Activated T-cell treated with anti-CD3 and anti-CD28 coated beads, Interleukin-2, amount 50 U/mL, for 4 hours (primary cell): ENCODE measurements around the gene TAB2. TPM values are rescaled to one million over a fixed set of nuclear protein-coding genes. Genes with fewer than 3 reads are reported as not detected.

Experiments
- ATAC-seq, 2 donors: fragments of 200-7000 bp; cut with Tn5 transposase; one replicate each; pipeline ENCODE4 v1.10.0; 2021
- DNase-seq: peaks from one replicate; pipeline ENCODE4 v3.0.0-alpha.2; 2020
- H3K27me3 Mint-ChIP-seq: one replicate; pipeline ENCODE4 v1.8.0; 2021; ENCODE audit warnings: low read depth, mixed read lengths
- H3K36me3 Mint-ChIP-seq: one replicate; pipeline ENCODE4 v1.8.0; 2022; ENCODE audit warnings: mixed read lengths; ENCODE audit not compliant: insufficient read depth
- H3K4me1 Mint-ChIP-seq: one replicate; pipeline ENCODE4 v1.8.0; 2021; ENCODE audit warnings: low read depth, mixed read lengths
- H3K4me3 Mint-ChIP-seq: one replicate; pipeline ENCODE4 v1.8.0; 2021; ENCODE audit warnings: mild to moderate bottlenecking, moderate library complexity, mixed read lengths
- H3K9me3 Mint-ChIP-seq: one replicate; pipeline ENCODE4 v1.8.0; 2021; ENCODE audit warnings: mixed read lengths
- total RNA-seq, 3 donors: library from RNA; stranded (reverse); gene quantifications; one replicate each; pipeline ENCODE4 v1.2.1, GENCODE V29; 2021

The TAB2 gene
- total RNA-seq, 3 donors from 2014 or later, result 69.7 to 84.9 (median 77.4) TPM

DNA sequence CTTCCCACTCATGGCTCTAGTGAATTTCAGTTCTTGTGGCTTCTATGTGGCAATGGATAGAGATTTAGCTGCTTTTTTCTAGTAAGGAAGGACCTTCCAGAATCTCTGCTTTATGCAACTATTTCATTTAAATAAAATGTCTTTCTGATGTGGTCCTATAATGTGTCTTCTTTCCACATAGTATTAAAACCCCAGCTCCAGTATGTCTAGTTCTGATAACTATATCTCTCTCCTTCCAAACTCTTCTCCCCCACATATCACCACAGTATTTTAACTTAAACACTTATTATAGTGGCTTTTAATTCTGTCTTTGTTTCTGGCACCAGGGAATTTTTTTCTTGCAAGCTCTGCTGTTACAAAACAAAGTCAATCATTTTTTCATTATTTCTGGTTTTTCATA lies 41.9 kb downstream of the TAB2 start:
- peaks cover 80% of the 10 kb centered on the region for H3K4me1 Mint-ChIP-seq
- H3K36me3 Mint-ChIP-seq, result peaks cover 31% of the 10 kb centered on the region
- DNase-seq (no peak), ATAC-seq (no peak)
- no peak overlapping the region for H3K4me3 Mint-ChIP-seq
- peaks cover 11% of the 10 kb centered on the region for H3K9me3 Mint-ChIP-seq
- no peaks in the 10 kb centered on the region for H3K27me3 Mint-ChIP-seq

DNA sequence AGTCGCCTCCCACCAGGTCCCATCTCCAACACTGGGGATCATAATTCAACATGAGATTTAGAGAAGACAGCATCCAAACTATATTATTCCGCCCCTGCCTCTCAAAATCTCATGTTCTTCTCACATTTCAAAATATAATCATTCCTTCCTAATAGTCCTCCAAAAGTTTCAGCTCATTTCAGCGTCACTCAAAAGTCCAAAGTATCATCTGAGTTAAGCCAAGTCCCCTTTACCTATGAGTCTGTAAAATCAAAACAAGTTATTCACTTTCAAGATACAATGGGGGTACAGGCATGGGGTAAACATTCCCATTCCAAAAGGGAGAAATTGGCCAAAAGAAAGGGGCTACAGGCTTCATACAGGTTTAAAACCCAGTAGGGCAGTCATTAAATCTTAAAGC lies 43.0 kb downstream of the TAB2 start:
- peaks cover 31% of the 10 kb centered on the region for H3K36me3 Mint-ChIP-seq
- peaks cover 11% of the 10 kb centered on the region for H3K9me3 Mint-ChIP-seq
- DNase-seq (no peak), ATAC-seq (no peak)
- peaks cover 77% of the 10 kb centered on the region for H3K4me1 Mint-ChIP-seq
- H3K4me3 Mint-ChIP-seq, result no peak overlapping the region
- no peaks in the 10 kb centered on the region for H3K27me3 Mint-ChIP-seq

DNA sequence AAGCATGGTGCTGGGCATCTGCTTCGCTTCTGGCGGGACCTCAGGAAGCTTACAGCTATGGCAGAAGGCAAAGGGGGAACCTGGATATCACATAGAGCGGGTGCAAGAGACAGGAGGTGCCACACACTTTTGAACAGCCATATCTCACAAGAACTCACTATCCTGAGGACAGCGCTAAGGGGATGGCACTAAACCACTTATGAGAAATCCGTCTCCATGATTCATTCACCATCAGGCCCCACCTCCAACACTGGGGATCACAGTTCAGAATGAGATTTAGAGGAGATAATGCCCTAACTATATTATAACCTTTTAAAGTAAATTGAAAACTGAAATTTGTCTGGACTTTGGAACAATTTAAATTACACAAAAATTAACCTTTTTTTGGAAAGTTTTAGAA lies 44.8 kb downstream of the TAB2 start:
- DNase-seq, result no peak
- H3K4me1 Mint-ChIP-seq, result peaks cover 66% of the 10 kb centered on the region
- peaks cover 31% of the 10 kb centered on the region for H3K36me3 Mint-ChIP-seq
- peak; percentile 66 to 68 for ATAC-seq
- H3K27me3 Mint-ChIP-seq, result no peaks in the 10 kb centered on the region
- H3K4me3 Mint-ChIP-seq, result no peak overlapping the region
- peaks cover 11% of the 10 kb centered on the region for H3K9me3 Mint-ChIP-seq

DNA sequence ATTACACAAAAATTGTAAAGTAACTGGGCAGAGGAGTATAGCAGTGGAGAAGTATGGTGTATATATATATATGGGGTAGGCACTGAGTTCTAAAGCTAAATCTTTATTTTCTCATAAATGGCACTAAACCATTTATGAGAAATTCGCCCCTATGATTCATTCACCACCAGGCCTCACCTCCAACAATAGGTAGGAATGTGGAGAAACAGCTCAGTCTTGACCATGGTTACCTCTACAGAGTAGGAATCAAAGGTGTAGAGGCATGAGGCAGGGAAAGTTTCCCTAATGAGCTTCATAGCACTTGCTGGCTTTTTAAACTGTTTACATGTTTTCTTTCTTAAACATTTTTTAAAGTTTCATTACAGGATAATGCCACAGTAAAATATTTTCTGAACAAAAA lies 45.6 kb downstream of the TAB2 start:
- Mint-ChIP-seq H3K9me3 (peaks cover 11% of the 10 kb centered on the region), H3K4me1 (peaks cover 59% of the 10 kb centered on the region), H3K4me3 (no peak overlapping the region), H3K36me3 (peaks cover 31% of the 10 kb centered on the region), H3K27me3 (no peaks in the 10 kb centered on the region)
- DNase-seq, result no peak
- peak in 1 of 2 donors; percentile 41 for ATAC-seq

DNA sequence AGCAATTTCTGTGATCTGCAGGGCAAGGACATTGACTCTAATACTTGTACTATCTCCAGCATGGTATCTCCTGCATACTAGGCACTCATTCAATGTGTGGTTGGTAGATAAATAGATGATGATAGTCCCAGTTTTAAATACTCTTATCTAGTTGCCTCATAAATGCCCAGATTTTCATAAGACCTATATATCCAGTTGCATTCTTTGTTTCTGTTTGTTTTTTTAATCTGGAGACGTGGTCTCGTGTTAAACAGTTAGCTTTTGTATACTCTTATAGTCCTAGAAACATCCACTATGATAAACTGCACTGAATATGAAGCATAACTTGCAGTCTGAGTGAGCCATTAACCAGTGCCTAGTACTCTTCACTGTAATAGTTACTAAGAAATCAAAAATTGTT lies 47.0 kb downstream of the TAB2 start:
- H3K36me3 Mint-ChIP-seq, result peaks cover 26% of the 10 kb centered on the region
- ATAC-seq (no peak), DNase-seq (no peak)
- no peak overlapping the region for H3K4me3 Mint-ChIP-seq
- H3K4me1 Mint-ChIP-seq, result peaks cover 45% of the 10 kb centered on the region
- H3K9me3 Mint-ChIP-seq, result peaks cover 11% of the 10 kb centered on the region
- no peaks in the 10 kb centered on the region for H3K27me3 Mint-ChIP-seq

DNA sequence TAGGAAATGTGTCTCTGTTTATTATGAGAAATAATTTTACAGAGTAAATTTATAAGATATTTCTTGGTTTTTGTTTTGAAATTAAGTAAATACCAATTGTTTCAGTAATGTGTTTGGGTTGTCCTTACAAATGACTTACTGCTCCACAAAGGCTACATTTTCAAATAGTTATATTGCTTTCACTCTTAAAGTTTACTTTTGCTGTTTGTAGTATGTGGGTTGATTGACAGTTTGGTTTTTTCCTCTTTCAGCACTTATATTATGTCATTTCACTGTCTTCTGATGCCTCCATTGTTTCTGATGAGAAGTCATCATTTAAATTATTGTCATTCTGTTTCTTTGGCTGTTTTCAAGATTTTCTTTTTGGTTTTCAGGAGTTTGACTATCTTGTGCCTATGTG lies 47.7 kb downstream of the TAB2 start:
- DNase-seq, result no peak
- H3K36me3 Mint-ChIP-seq, result peaks cover 26% of the 10 kb centered on the region
- no peak for ATAC-seq
- no peaks in the 10 kb centered on the region for H3K27me3 Mint-ChIP-seq
- H3K4me1 Mint-ChIP-seq, result peaks cover 45% of the 10 kb centered on the region
- H3K4me3 Mint-ChIP-seq, result peak overlapping the region; percentile 53
- H3K9me3 Mint-ChIP-seq, result peaks cover 9% of the 10 kb centered on the region

DNA sequence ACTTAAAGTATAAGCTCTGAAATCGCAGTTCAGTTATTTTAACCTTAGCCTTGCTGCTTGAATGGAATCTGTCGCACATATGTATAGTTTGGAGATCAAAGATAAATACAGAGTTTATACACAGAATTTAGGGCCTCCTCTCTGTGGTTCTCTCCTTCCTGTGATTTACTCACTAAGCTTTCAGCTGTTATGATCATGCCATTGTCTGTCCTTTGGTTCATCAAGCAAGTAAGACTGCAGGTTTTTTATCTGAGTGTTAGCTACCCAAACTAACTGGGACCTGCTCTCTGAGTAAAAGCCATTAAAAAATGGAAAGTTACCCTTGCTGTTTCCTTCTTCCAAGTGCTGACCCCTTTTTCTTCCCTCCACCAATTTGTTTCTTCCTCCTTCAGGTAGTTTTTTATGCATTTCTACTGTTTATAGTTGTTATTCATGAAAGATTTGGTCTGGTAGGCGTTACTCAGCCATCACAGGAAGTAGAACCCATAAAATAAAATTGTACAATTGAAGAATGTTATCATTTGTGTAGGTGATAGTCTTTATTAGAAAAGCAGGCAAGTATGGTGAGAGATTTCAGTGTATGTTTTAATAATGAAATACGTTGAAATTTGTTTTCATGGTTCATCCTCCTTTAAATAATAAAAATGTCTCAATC lies 48.9 kb downstream of the TAB2 start:
- Mint-ChIP-seq H3K9me3 (peaks cover 8% of the 10 kb centered on the region), H3K4me3 (no peak overlapping the region), H3K36me3 (peaks cover 27% of the 10 kb centered on the region), H3K4me1 (peaks cover 47% of the 10 kb centered on the region), H3K27me3 (no peaks in the 10 kb centered on the region)
- ATAC-seq (peak; percentile 46 to 59), DNase-seq (no peak)

DNA sequence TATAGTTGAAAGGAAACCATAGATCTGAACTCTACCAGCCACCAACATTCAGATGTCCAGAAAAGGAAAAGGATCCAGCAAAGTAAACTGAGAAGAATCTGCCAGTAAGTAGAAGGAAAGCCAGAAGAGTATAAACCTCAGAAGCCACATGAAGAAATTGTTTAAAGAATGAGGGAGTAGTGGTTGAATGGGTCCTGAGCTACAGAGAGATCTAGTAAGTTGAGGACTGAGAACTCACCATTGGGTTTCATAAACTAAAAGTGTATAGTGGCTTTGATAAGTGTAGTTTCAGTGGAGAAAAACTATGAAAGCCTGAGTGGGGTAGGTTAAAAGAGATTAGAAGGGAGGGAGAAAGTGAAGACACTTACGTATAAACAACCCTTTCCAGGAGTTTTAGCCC lies 50.6 kb downstream of the TAB2 start:
- Mint-ChIP-seq H3K4me1 (peaks cover 44% of the 10 kb centered on the region), H3K9me3 (no peaks in the 10 kb centered on the region), H3K4me3 (no peak overlapping the region), H3K27me3 (no peaks in the 10 kb centered on the region), H3K36me3 (peaks cover 23% of the 10 kb centered on the region)
- no peak for DNase-seq
- peak; percentile 53 to 62 for ATAC-seq

DNA sequence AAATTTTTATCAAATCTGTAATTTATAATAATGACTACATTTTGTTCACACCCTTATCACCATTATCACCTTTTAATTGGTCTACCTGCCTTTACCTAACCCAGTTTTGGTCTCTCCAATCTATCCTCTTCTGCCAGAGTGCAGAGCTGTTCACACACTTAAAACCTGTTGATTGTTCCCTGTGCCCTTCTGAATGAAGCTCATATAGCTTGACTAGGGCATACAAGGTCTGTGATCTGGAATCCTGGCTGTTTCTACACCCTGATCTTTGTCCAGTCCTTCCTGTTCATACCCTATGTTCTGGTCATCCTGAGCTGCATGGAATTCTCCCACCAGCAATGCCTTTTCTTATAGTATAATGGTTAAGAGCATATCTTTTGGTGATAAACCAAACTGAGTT lies 53.6 kb downstream of the TAB2 start:
- ATAC-seq (no peak), DNase-seq (no peak)
- Mint-ChIP-seq H3K9me3 (no peaks in the 10 kb centered on the region), H3K36me3 (peaks cover 36% of the 10 kb centered on the region), H3K27me3 (no peaks in the 10 kb centered on the region), H3K4me3 (no peak overlapping the region), H3K4me1 (peaks cover 54% of the 10 kb centered on the region)

DNA sequence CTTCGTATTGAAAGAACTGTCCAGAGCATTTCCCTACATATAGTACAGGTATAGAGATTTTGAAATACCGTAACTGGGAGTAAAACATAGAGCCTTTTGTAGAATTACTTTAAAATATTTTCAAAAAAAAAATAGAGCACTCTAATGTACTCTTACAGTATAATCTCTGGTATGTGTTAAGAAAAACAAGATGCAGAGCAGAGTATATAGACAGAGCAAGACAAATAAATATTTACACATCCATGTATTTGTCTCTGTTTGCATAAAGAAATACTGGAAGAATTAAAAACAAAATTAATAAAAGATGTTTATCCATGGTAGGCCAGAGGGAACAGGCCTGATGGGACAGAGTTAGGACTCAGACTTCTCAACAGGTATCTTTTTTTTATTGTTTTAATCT lies 54.5 kb downstream of the TAB2 start:
- DNase-seq, result no peak
- peaks cover 61% of the 10 kb centered on the region for H3K4me1 Mint-ChIP-seq
- no peaks in the 10 kb centered on the region for H3K27me3 Mint-ChIP-seq
- H3K4me3 Mint-ChIP-seq, result no peak overlapping the region
- H3K36me3 Mint-ChIP-seq, result peaks cover 42% of the 10 kb centered on the region
- ATAC-seq, result no peak
- no peaks in the 10 kb centered on the region for H3K9me3 Mint-ChIP-seq

DNA sequence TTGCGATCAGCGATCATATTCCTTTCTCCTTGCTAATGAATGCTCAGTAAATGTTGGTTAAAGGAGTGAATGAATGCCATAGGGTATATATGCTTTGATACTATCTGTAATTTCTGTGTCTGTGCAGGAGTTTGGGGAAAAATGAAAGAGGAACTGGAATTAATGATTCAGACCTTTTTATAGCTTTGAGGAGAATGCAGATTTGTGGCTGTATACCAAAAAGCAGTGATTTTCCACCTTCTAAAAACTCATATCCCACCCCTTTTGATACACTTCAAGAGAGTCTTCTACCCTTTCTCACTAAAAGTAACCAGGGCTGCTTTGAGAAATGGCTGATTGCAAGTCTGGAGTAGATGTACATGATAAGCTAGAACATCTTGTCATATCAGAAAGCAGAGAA lies 56.0 kb downstream of the TAB2 start:
- Mint-ChIP-seq H3K27me3 (no peaks in the 10 kb centered on the region), H3K4me1 (peaks cover 67% of the 10 kb centered on the region), H3K9me3 (no peaks in the 10 kb centered on the region), H3K36me3 (peaks cover 49% of the 10 kb centered on the region), H3K4me3 (no peak overlapping the region)
- DNase-seq (no peak), ATAC-seq (no peak)

DNA sequence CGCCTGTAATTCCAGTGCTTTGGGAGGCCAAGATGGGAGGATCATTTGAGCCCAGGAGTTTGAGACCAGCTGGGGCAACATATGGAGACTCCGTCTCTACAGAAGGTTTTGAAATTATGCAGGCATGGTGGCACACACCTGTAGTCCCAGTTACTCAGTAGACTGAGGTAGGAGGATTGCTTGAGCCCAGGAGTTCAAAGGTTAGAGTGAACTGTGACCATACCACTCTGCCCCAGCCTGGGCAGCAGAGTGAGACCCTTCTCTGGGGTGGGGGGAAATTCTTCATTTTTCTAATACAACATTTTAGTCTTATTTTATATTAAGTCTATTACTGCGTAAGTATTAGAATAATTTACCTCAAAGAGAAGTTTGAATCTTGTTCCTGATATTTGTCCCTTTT lies 62.5 kb downstream of the TAB2 start:
- DNase-seq, result no peak
- Mint-ChIP-seq H3K27me3 (no peaks in the 10 kb centered on the region), H3K9me3 (no peaks in the 10 kb centered on the region), H3K4me1 (peaks cover 64% of the 10 kb centered on the region), H3K4me3 (no peak overlapping the region), H3K36me3 (peaks cover 60% of the 10 kb centered on the region)
- no peak for ATAC-seq

DNA sequence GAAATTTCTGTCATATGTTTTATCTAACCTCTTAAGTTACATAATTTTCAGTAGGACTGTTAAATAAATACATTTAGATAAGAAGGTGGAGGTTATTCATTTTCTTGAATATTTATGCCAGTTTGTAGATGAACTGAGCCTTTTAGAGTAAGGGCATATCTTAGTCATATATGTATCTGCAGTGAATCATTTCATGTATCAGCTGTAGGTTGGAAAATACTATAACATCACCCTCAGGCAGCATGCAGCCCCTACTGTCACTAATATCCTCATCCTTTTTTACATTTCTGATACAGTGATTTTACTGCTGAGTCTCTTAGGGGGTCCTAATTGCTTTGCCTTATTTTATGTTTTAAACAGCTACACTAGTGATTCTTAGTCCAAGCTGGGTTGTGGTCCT lies 63.0 kb downstream of the TAB2 start:
- ATAC-seq (peak; percentile 97 to 98), DNase-seq (no peak)
- Mint-ChIP-seq H3K36me3 (peaks cover 60% of the 10 kb centered on the region), H3K9me3 (no peaks in the 10 kb centered on the region), H3K4me1 (peaks cover 62% of the 10 kb centered on the region), H3K4me3 (no peak overlapping the region), H3K27me3 (no peaks in the 10 kb centered on the region)

DNA sequence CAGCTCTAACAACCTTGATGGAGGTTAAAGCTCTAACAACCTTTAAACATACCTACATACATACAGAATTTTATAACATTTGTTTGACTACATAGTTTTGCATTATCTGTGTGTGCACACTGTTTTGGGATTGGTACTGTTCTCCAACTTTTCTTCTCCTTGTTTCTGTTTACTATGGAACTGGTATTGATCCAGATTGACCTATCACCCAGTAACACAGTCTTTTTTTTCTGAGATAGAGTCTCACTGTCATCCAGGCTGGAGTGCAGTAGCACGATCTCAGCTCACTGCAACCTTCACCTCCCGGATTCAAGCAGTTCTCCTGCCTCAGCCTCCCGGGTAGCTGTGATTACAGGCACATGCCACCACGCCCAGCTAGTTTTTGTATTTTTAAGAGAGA lies 65.9 kb downstream of the TAB2 start:
- no peak for ATAC-seq
- no peak for DNase-seq
- H3K4me1 Mint-ChIP-seq, result peaks cover 60% of the 10 kb centered on the region

DNA sequence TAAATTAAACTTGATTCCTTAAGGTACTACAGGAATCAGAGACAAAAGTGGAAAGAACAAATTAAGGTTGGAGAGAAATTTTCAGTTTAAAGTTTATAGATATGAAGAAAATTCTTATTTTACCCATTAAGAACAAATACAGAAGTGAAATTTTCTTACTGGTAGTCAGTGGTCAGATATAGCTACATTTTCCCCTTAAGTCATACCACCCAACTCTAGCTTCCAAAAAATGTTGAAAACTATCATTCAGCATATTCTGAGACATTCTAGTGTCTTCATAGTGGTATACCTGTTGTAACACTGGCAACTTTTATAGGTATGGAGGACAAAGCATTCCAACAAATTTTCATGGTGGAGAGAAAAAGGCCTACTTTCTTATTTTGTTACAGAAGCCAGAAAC lies 67.0 kb downstream of the TAB2 start:
- DNase-seq, result no peak
- Mint-ChIP-seq H3K4me1 (peaks cover 51% of the 10 kb centered on the region), H3K36me3 (peaks cover 52% of the 10 kb centered on the region), H3K27me3 (no peaks in the 10 kb centered on the region), H3K4me3 (no peak overlapping the region), H3K9me3 (peaks cover 13% of the 10 kb centered on the region)
- no peak for ATAC-seq

More for the DNA sequence above, 65.9 kb downstream of the TAB2 start:
- Mint-ChIP-seq H3K36me3 (peaks cover 62% of the 10 kb centered on the region), H3K9me3 (peaks cover 13% of the 10 kb centered on the region), H3K27me3 (no peaks in the 10 kb centered on the region), H3K4me3 (no peak overlapping the region)
